Psoas muscle (tissue), 8 donors: ENCODE measurements around the gene COMTD1. TPM values are rescaled to one million over a fixed set of nuclear protein-coding genes. Genes with fewer than 3 reads are reported as not detected.

Experiments
- ATAC-seq, 4 donors: fragments of 200-7000 bp; cut with Tn5 transposase; one replicate each; pipeline ENCODE4 v1.9.1; 2020; ENCODE audit warnings: moderate library complexity in 3 of 4, mild to moderate bottlenecking in 2 of 4
- DNase-seq, 2 donors: peaks; one replicate each; pipeline ENCODE4 v3.0.0-alpha.2; 2020
- H3K27ac ChIP-seq: fragments of 200-600 bp; one replicate; pipeline ENCODE4 v1.8.0; 2022
- H3K27me3 ChIP-seq, 3 donors: fragments of 200-600 bp in 1 of 3; one replicate each; pipeline versions ENCODE4 v1.6.1 to v1.8.0; 2013 to 2022; ENCODE audit warnings: low read length in 2 of 3, mild to moderate bottlenecking in 2 of 3, moderate library complexity in 1 of 3; ENCODE audit not compliant: insufficient read depth in 3 of 3
- H3K36me3 ChIP-seq, 2 donors: fragments of 200-600 bp in 1 of 2; one replicate each; pipeline versions ENCODE4 v1.6.1 to v1.8.0; 2013 to 2022; ENCODE audit warnings: low read depth in 1 of 2, mild to moderate bottlenecking in 1 of 2, moderate library complexity in 1 of 2; ENCODE audit not compliant: insufficient read depth in 1 of 2
- H3K4me1 ChIP-seq: fragments of 200-600 bp; one replicate; pipeline ENCODE4 v1.8.0; 2022
- H3K4me3 ChIP-seq: fragments of 200-600 bp; one replicate; pipeline ENCODE4 v1.8.0; 2022; ENCODE audit warnings: mild to moderate bottlenecking
- H3K9me3 ChIP-seq: fragments of 200-600 bp; one replicate; pipeline ENCODE4 v1.8.0; 2022
- WGBS, 3 donors: extraction: QIAGEN DNeasy Blood & Tissue Kit; methylation state at CpG; one replicate each; pipeline versions ENCODE4 v1.1.6 to v1.1.7; 2013; 5-methylcytosine and 5-hydroxymethylcytosine counted together
- intact Hi-C, 2 donors: fragments of 100-400 bp; cut with DNase I; formaldehyde crosslinking; loops; one replicate each; pipeline versions ENCODE4 v1.11.0 to v1.14.2; 2022
- polyA plus RNA-seq, 3 donors: library from polyadenylated mRNA; stranded (reverse); fragments of 200-250 nt; gene quantifications; one replicate each; pipeline ENCODE4 v1.2.3, GENCODE V29; 2013
- total RNA-seq, 4 donors: library from RNA; stranded (reverse); fragmentation: NEBNext Ultra II Directional in 2 of 4; extraction: Animal tissue kit (Norgen Biotek cat#: 25700) in 2 of 4; gene quantifications; one replicate each; pipeline versions ENCODE4 v1.2.1 to v1.2.4, GENCODE V29; 2021 to 2023
- TF ChIP-seq, protein P1 (sequence below): fragments of 200-600 bp; IDR thresholded peaks from one replicate; pipeline ENCODE4 v1.8.0; 2022; ENCODE audit warnings: antibody characterized with exemption
- donor health status: healthy with polysubstance abuse.
- donor health status: DM: no; HTN: no; CAD: no; lungs with moderate emphysema.
- donor health status: Bipolar disorder and iron deficiency.
- donor health status: healthy.
- donor health status: DM: yes; HTN: yes; CAD: no.
- donor health status: DM: no; HTN: no; CAD: no.
- donor health status: DM: no; HTN: no; CAD: no.
- donor health status: DM: yes; HTN: yes; CAD: no.

COMTD1 gene
- total and polyA plus RNA-seq, 7 donors: 5.8 to 54.7 (median 24.0) TPM

DNA sequence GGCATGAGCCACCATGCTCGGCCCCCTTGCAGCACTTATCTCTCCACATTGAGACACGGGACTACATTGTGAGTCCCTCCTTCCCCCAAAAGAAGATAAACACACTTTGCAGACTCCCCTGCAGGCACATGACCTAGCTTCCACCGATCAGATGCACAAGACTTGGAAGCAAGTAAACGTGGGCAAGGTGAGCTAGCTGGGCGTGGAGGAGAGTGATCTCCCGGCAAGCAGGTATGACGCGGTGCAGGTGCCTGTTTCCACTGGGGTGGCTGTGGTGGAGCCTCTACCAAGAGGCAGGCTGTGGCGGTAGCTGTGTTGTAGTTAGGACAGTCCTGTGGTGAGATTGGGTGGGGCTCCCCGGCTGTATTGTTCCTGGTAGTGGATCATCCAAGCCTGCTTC, 7.7 kb upstream of the COMTD1 start:
- intact Hi-C loops: no loop called here
- no peak for DNase-seq
- Histone ChIP-seq H3K9me3 (no peaks in the 10 kb centered on the region), H3K4me3 (no peak overlapping the region), H3K36me3 (no peaks in the 10 kb centered on the region), H3K4me1 (no peaks in the 10 kb centered on the region), H3K27me3 (no peaks in the 10 kb centered on the region), H3K27ac (no peak overlapping the region)
- TF ChIP-seq, protein P1, sequence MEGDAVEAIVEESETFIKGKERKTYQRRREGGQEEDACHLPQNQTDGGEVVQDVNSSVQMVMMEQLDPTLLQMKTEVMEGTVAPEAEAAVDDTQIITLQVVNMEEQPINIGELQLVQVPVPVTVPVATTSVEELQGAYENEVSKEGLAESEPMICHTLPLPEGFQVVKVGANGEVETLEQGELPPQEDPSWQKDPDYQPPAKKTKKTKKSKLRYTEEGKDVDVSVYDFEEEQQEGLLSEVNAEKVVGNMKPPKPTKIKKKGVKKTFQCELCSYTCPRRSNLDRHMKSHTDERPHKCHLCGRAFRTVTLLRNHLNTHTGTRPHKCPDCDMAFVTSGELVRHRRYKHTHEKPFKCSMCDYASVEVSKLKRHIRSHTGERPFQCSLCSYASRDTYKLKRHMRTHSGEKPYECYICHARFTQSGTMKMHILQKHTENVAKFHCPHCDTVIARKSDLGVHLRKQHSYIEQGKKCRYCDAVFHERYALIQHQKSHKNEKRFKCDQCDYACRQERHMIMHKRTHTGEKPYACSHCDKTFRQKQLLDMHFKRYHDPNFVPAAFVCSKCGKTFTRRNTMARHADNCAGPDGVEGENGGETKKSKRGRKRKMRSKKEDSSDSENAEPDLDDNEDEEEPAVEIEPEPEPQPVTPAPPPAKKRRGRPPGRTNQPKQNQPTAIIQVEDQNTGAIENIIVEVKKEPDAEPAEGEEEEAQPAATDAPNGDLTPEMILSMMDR: no peak
- 86 to 89% (median 88%) methylated on average over 10 of the region's 10 CpGs for WGBS, 3 donors
- no peak for ATAC-seq

DNA sequence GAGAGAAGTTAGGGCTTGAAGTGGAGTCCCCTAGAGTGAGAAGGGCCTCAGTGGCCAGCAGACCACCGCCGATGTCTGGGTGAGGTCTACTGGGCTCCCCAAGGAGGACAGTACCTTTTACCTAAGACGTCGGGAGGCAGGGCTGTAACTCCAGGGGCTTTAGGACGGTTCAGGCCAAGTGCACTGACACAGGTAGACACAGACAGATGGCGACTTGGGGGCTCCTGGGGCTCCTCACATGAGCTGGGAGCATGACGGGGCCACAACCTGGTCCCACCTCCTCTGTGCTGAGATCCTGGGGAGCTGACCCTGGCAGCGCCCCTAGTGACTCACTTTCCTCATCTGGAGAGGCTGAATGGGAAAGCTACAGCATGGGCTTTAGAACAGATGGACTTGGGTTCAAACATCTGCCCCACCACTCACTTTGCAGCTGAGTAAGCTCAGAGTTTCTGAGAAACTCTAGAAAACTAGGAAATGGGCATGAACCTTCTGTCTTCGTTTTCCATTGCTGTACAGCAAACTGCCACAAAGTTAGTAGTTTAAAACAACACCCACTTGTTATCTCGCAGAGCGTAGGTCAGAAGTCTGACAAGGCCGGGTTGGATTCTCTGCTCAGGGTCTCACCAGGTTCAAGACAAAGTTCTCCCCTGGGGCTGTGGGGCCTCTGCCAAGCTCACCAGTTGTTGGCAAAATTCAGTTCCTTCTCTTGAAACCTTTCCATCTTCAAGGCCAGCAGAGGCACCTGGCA, 4.7 kb upstream of the COMTD1 start:
- no peak for DNase-seq
- Histone ChIP-seq H3K27me3 (no peaks in the 10 kb centered on the region), H3K36me3 (no peaks in the 10 kb centered on the region), H3K9me3 (no peaks in the 10 kb centered on the region), H3K27ac (no peak overlapping the region), H3K4me1 (no peaks in the 10 kb centered on the region), H3K4me3 (no peak overlapping the region)
- TF ChIP-seq, protein P1: no peak
- intact Hi-C loops: no loop called here
- no peak for ATAC-seq
- WGBS, 3 donors: 89 to 93% (median 91%) methylated on average over 12 of the region's 12 CpGs

DNA sequence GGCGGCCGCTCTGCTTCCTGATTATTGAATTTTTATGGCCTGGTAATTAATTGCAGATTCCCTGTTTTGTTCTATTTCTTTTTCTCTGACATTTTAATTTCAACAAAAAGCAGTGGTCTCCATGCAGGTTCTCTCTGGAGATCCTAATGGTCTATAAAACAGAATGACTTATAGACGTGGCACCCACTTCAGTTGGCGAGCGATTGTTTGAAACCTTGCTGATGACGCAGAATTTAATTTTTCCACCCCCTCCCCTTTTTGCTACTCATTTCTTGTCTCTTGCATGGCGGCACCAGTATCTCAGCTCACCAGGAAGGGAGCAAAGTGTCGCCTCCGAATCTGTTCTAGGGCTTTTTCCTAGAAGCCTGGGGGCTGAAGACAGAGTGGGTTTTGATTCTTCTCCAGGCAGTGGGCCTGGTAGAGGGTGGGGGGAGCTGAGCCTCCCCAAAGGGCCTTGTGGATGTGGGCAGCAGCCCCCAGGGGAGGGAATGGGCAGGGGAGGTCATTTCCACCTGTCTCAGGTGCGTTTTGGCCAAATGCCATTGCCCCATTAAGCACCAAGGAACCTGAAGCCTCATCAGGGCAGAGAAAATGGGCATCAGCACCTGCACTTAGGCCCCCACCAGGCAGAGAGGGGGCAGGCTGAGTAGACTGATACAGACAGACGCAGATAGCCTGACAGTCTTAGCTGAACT, 3.5 kb upstream of the COMTD1 start:
- WGBS, 3 donors: 88 to 91% (median 90%) methylated on average over 11 of the region's 11 CpGs

DNA sequence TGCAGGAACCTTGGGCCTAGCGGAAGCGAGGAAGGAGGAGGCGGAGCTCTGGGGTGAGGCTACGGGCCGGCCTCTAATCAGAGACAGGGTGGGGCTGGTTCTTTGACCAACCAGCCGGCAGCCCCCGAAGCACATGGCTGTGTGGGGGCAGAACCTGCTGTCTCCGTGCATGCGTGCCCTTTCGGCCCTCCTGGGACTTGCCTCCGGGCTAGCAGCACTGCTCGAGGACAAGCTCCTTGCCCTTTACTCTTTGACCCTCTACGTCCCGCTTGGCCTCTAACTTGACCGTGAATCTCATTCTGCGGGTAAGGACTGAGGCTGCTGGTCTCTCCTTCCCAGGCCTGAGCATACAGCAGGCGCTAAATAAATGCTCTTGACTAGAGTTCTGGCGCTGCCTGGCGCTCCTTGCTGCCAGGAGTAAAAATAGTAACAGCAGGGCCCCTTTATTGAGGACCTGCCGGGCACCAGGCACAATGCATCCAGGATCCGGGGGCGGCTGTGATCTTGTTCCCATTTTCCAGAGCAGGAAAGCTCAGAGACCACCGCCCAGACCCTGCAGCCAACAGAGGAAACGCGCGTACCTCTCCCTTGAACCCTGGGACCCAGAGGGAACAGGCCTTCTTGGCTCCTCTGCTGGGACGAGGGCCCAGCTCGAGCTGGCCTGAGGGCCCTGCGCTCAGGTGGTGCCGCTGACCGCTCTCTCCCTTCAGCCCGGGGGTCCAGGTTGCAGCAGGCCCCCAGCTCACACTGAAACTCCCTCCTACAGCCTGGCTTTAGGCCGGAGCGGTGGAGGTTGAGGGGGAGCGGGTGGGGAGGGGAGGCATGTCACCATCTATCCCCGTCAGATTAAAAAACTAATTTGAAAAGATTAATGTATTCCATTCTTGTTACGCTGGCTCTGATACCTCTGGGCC, 2.7 kb upstream of the COMTD1 start:
- no peak overlapping the region for H3K27ac ChIP-seq
- H3K36me3 ChIP-seq: peaks cover 0 to 2% of the 10 kb centered on the region in 2 donors
- intact Hi-C loops: loop anchor here (5.0 to 10.0 kb wide), 3 partner anchors 414 to 996 kb away; partner anchors contain the start of gene KAT6B (in 1 of the 2)
- TF ChIP-seq, protein P1: no peak
- H3K4me1 ChIP-seq: no peaks in the 10 kb centered on the region
- DNase-seq: no peak
- WGBS, 3 donors: 85 to 89% (median 88%) methylated on average over 36 to 37 of the region's 37 CpGs
- H3K9me3 ChIP-seq: no peaks in the 10 kb centered on the region
- no peak for ATAC-seq
- H3K4me3 ChIP-seq: no peak overlapping the region
- no peaks in the 10 kb centered on the region for H3K27me3 ChIP-seq

More for the DNA sequence above, 3.5 kb upstream of the COMTD1 start:
- TF ChIP-seq, protein P1: no peak
- DNase-seq (no peak), ATAC-seq (no peak)
- Histone ChIP-seq H3K27ac (no peak overlapping the region), H3K27me3 (no peaks in the 10 kb centered on the region), H3K4me1 (no peaks in the 10 kb centered on the region), H3K4me3 (no peak overlapping the region), H3K36me3 (no peaks in the 10 kb centered on the region), H3K9me3 (no peaks in the 10 kb centered on the region)
- intact Hi-C loops: loop anchor here (5.0 to 10.0 kb wide), 3 partner anchors 414 to 997 kb away; partner anchors contain the start of gene KAT6B (in 1 of the 2)
